Hematopoietic multipotent progenitor cell treated with erythropoietin and hydrocortisone succinate and interleukin-3 and kit ligand, for 4 days (in vitro differentiated cells): ENCODE results near the gene PGA4.
A peak's percentile ranks its signal among the peaks of the same experiment; 100 is the strongest.
"Not testable (repeated sequence)": the region's sequence is repeated elsewhere in the genome, so short reads cannot be mapped to it uniquely, and the experiment has no call there.

ENCODE experiments used
- DNase-seq: peaks from one replicate; pipeline ENCODE4 v3.0.0-alpha.2; 2015

PGA4 gene

GRCh38 chr11:61222047-61222446, at the start of gene PGA4:
TSS of gene PGA4 (plus strand) at chr11:61222347. CDS start at chr11:61222401, 54 bp downstream.
- DNase-seq, result not testable (repeated sequence)

DNA sequence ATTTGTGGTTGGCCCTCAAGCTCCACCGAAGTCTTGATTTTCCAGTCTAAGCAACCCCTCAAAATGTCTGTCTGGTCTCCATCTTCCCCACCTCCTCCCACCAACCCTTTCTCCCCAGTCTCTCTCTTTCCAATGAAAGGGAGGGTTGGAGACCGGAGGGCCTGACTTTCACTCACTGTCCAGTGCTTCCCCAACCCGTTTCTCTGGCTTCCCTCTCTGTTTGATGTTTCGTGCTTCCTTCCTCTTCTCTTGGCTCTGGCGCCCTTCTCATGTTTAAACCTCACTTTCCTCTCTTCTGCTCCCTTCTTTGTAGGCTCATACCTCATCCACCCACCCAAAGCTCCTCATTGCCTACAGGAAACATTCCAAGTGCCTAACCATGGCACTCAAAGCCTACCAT, 49.8 kb upstream of the PGA4 start:
- no peak for DNase-seq

DNA sequence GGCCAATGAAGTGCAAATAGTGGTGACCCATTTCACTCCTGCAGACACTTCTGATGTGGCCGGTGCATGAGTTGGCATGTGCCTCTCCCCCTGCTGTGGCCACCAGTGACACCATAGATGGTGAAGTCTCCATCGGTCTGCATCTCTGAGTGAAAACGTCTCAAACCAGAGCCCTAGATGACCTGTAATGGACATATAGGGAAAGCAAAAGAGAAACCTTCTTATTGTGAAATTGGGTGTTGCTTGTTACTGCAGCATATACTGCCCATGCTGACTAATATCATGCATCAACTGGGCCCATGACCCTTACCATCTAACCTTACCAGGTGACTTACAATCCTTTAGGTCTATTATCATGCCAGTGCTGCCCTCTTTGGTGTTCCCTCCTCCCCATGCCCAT, 49.3 kb upstream of the PGA4 start:
- DNase-seq, result no peak

- no peak for DNase-seq
Measured at GRCh38 chr11:61173456-61173855, 48.7 kb upstream of the PGA4 start.

DNA sequence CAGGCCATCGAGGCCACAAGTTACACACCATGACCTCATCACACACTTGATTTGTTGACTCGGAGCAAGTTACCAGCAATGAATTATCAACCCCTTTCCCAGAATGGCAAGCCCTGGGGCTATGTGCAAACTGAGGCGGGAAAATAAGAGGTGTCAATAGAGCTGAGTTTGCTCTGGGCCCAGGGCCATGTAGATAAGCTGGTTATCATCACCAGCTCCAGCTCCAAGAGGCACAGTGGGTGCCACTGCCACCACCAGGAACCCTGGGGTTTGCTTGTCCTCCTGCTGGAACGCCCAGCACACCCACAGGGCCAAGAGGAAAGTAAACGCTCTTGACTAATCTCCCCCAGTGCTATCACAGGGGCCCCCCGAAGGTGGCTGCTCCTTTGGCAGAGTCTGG, 47.9 kb upstream of the PGA4 start:
- DNase-seq, result peak; percentile 36

DNA sequence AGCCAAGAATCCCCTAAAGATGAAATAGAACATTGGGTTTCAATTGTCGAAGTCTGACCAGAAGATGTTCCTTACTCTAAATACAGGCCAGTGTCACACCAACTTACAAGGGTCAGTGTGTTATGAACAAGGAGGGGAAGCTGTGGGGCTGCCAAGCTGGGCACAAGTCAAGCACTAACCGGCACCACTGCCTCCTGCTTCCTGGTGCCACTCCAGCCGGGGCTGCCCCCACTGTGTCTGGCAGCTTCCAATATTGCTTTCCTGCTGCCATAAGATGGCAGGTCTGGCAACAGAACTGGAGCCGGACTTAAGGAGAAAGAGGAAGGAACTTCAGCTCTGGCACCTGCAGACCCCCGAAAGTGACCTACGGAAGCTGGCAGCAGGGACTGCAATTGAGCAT, 47.2 kb upstream of the PGA4 start:
- DNase-seq, result no peak

DNA sequence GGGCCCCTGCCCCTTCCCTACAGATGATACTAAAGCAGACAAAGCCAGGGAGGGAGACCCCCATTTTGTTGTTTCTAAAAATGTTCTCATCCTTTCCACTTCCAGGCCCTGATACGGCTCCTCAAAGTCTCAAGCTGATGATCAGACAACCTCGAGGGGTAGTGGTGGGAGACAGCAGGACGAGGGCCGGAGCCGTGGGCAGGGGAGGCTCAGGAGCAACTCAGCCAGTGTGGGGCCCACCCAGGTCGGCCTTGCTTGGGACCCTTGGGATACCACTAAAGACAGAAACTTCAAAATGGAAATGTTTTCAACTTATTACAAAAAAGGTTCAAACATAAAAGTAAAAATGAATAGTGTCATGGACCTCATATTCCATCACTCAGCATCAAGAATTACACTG, 45.7 kb upstream of the PGA4 start:
- no peak for DNase-seq

- not testable (repeated sequence) for DNase-seq
Measured at GRCh38 chr11:61180205-61180604, 41.9 kb upstream of the PGA4 start.

DNA sequence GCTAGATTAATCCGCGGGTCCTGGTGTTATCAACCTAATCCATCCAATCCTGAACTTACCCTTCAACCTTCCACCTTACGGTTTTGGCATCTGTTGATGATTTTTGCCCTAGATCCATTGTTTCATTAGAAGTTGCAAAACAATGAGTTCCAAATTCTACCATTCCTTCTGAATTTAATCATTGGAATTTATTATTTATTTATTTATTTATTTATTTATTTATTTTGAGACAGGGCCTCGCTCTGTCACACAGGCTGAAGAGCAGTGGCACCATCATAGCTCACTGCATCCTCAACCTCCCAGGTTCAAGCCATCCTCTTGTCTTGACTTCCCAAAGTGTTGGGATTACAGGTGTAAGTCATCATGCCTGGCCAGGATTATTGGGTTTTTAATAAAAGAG, 40.7 kb upstream of the PGA4 start:
- no peak for DNase-seq

GRCh38 chr11:61183645-61184044, 38.5 kb upstream of the PGA4 start:
- DNase-seq, result no peak

DNA sequence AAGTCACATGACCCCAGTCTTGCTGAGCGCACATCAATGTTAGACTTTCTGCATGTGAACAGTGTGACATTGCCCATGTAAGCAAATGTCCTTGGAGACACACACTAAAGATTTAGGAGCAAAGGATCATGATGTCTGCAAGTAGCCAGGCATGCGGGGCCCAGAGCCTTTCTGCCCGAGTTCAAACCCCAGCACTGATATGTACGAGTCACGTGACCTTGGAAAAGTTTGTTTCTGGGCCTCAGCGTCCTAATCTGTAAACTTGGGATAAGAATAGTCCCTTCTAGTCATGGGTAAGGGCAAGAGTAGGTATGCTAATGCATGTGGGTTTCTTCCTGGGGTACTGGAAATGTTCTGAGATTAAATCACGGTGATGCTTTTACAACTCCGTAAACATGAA, 35.6 kb upstream of the PGA4 start:
- no peak for DNase-seq

DNA sequence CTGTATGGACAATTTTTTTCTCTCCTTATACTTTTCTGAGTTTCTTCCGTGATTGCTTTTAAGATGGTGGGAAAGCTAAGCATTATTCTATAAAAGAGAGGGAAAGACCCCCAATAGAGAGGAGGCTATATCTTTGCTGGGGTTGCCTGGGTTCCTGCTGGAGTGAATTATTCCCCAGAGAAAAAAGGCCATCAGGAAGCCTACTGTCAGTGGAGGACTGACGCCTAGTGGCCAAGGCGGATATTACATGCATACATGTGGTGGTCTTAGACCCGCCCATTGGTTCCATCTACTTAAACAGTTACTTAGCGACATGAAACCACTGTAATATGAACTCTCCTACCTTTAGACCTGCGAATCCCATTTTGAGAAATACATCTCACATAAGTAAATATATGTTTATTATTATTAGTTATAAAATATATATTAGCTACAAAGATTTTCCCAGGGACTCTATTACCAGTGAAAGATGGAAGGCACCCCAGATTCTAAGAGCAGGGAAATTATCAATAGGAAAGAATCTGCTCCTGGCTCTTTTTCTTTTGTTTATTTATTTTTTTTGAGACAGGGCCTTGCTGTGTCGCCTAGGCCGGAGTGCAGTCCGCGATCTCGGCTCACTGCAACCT, 34.5 kb upstream of the PGA4 start:
- peak; percentile 90 for DNase-seq

DNA sequence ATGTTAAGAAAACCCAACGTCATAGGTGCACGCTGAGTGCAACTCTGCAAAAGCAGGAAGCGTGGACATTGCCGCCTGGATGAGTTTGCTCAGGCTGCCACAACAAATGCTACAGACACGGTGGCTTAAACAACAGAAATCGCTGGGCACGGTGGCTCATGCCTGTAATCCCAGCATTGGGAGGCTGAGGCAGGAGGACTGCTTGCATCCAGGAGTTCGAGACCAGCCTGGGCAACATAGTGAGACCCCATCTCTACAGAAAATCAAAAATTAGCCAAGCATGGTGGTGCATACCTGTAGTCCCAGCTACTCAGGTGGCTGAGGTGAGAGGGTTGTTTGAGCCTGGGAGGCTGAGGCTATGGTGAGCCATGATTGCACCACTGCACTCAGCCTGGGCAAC, 32.2 kb upstream of the PGA4 start:
- no peak for DNase-seq

DNA sequence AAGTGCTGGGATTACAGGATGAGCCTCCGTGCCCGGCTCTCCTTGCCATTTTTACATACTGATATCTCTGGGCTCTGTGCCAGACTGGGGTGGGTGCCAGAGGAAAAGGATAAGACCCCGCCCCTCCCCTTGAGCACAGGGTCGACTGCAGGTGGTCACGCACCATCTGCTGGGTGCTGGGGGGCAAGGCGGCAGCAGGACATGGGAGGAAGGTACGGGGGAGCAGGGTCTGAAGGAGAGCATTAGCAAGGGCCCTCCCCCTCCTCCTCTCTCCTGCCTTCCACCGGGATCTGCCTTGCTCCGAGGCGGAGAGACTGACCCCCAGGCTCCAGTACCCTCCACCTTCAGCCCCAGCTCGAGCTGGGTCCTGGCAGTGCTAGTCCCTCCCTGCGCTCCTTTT, 28.6 kb upstream of the PGA4 start:
- DNase-seq, result peak; percentile 18

GRCh38 chr11:61194169-61194671, 27.9 kb upstream of the PGA4 start:
- no peak for DNase-seq

DNA sequence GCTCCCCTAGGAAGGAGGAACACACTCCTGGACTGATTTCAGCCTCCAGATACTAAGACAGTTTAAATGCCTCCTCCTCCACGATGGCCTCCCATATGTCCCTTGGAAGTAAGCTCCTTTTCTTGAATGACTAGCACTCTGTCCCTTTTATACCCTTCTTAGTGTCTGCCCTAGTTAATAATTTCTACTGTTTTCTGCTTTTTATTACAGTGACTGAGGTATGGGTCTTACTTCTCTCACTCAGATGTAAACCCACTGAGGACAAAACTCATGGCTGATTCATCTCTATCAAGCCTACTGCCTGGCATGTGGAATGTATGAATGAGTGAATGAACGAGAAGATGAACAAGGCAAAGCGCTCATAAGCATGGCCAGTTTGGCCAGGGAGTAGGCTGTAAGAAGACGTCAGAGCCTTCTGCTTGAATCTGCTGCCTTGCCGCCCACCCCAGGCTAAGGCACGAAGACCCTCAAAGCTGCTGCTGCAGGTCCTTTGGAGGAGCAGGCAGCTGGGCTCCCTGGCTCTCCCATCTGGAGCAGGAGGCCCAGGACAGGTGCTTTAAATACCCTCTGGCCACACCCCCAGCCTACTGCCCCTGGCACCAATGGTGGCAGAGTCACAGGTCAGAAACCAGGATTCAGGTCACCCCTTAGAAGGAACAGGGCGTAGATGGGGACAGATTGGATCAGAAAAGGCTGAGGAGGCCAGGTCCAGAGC, 27.0 kb upstream of the PGA4 start:
- DNase-seq, result no peak

DNA sequence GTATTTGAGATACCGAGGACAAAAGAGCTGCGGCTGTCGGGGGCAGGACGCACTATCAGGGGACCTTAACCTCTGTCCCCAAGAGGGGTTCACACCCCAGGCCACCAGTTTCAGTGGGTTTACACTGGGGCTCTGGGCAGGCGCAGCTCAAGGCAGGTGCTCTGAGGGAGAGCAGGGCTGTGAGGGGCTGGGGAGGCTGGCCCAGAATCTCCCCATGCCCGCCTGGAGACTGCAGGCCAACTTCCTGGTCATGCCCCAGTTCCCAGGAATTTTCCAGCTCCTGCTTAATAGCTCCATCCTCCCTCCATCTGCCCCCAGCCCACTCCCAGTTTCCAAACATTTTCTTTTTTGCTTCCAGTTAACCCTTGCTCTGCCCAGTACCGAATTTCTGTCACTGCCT, 26.4 kb upstream of the PGA4 start:
- no peak for DNase-seq

GRCh38 chr11:61198361-61198760, 23.8 kb upstream of the PGA4 start:
- DNase-seq, result no peak

DNA sequence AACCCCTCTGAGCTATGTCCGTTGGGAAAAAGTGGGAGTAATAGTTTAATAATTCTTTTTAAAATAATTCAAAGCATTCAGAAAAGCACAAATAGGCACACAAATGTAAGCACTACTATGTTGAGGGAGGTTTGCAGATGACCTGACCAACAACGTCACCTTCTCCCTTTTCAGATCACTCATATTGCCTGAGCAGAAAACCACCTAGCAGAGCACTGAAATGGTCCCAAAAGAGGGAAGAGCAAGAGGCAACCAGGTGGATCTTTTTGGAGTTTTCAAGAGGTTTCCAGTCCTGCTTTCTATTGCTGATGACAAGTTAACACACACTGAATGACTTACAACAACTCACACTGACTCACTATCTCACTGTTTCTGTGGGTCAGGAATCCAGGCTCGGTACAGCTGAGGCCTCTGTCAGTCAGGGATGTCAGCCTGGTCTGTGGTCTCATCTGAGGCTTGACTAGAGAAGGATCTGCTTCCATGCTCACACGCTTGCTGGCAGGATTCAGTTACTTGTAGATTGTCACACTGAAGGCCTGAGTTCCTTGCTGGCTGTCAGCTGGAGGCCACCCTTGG, 23.1 kb upstream of the PGA4 start:
- DNase-seq, result no peak

DNA sequence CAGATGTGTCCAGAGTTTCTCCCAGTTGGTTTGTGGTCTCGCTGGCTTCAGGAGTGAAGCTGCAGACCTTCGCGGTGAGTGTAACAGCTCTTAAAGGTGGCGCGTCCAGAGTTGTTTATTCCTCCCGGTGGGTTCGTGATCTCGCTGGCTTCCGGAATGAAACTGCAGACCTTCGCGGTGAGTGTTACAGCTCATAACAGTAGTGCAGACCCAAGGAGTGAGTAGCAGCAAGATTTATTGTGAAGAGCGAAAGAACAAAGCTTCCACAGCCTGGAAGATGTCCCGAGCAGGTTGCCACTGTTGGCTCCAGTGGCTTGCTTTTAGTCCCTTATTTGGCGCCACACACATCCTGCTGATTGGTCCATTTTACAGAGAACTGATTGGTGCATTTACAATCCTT, 20.7 kb upstream of the PGA4 start:
- no peak for DNase-seq

DNA sequence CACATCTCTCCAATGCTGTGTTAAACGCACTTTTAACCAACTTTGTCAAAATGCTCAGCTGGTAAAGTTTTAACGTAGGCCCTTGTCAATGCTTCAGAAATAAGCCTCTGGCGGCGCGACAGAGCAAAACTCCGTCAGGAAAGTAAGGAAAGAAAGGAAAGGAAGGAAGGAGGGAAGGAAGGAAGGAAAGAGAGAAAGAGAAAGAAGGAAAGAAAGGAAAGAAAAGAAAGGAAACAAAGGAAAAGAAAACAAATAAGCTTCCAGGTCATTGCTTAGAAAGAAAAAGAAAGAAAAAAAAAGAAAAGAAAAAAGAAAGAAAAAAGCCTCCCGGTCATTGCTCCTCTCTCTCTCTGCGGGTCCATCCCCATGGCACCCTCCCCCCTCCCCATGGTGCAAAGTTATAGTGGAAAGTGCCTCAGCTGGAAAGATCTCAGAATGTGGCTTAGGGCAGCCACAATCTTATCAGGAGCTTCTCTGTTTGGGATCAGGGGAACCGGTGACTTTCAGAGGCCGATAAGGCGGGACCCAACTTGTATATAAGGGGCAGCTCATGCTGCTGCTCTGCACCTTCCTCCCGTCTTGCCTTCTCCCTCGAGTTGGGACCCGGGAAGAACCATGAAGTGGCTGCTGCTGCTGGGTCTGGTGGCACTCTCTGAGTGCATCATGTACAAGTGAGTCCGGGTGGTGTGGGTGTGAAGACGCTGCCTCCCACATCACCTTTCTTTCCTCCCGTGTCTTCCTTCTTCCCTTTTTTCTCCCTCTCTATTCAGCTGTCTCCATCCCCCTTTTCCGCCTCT, 19.0 kb upstream of the PGA4 start, which contains the start of gene PGA3:
Gene PGA3, plus strand, starts transcription at position 566 of the 797 bp plus-strand sequence. Its CDS starts 50 bp downstream, at position 616.
- DNase-seq, result peak; percentile 21

DNA sequence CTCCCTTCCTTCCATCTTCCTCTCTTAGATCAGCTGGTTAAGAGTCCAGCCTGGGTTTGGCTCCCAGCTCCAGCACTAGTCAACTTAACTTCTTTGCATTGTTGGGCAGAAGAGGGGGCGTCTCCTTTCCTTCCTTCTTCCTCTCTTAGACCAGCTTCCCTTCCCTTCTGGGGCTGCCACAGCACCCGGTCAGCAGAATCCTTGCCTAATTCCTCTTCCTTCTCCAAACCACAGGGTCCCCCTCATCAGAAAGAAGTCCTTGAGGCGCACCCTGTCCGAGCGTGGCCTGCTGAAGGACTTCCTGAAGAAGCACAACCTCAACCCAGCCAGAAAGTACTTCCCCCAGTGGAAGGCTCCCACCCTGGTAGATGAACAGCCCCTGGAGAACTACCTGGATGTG, 18.3 kb upstream of the PGA4 start:
- not testable (repeated sequence) for DNase-seq

DNA sequence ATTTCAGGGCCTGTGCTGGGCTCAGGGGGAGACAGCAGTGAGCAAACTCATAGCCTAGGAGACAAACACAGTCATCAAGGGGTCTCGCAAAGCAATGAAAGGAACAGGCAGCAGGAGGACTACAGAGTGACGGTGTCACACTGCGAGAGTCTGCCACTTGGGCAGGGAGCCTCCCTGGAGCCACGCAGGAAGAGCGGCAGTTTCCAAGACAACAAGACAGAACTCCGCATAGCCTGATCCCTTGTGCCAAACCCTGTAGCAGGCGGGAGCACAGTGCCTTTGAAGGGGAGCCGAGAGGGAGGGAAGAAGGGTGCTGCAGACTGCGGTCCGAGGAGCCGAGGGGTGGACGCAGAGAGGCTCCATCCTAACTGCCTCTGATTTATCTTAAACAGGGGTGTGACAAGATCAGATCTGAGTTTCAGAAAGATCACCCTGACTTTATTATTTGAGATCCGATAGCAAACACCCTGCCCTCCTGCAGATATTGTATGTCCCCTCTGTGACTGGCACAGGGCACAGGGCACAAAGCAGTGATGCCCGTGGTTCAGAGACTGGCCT, 17.6 kb upstream of the PGA4 start:
- DNase-seq, result not testable (repeated sequence)
